ENCODE results near the gene DIRAS2. TPM values are rescaled to one million over a fixed set of nuclear protein-coding genes. Genes with fewer than 3 reads are reported as not detected.

The DIRAS2 gene, protein sequence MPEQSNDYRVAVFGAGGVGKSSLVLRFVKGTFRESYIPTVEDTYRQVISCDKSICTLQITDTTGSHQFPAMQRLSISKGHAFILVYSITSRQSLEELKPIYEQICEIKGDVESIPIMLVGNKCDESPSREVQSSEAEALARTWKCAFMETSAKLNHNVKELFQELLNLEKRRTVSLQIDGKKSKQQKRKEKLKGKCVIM
- not detected in 2 replicates for total RNA-seq (2016; rRNA removed; fragmentation: Illumina TruSeq; extraction: Trizol)
- total RNA-seq (2016; cell fraction: cytosol; rRNA removed; fragmentation: Illumina TruSeq; extraction: Trizol; ENCODE audit: low read depth) = not detected in 2 replicates
- total RNA-seq (2016; cell fraction: insoluble cytoplasmic fraction; rRNA removed; fragmentation: Illumina TruSeq; extraction: Trizol) = not detected in 2 replicates
- total RNA-seq (2016; cell fraction: membrane; rRNA removed; fragmentation: Illumina TruSeq; extraction: Trizol) = not detected in 2 replicates
- not detected in 2 replicates for total RNA-seq (2016; cell fraction: nucleus; rRNA removed; fragmentation: Illumina TruSeq; extraction: Trizol)
- not detected in 2 replicates for polyA plus RNA-seq (2011; rRNA removed)
- not detected in 2 replicates for polyA plus RNA-seq (2011; cell fraction: cytosol; rRNA removed)
- not detected in 2 replicates for polyA plus RNA-seq (2011; cell fraction: nucleus; rRNA removed)
- not detected in 2 replicates for polyA plus RNA-seq (2012)
- not detected in 2 replicates for polyA plus RNA-seq (2016; cell fraction: cytosol; fragmentation: Illumina TruSeq; extraction: Trizol; ENCODE audit: low read depth)
- not detected in 2 replicates for polyA plus RNA-seq (2016; cell fraction: insoluble cytoplasmic fraction; fragmentation: Illumina TruSeq; extraction: Trizol; ENCODE audit: low read depth)
- polyA plus RNA-seq (2016; cell fraction: membrane; fragmentation: Illumina TruSeq; extraction: Trizol; ENCODE audit: low read depth) = not detected in 2 replicates
- not detected in 2 replicates for polyA plus RNA-seq (2016; cell fraction: nucleus; fragmentation: Illumina TruSeq; extraction: Trizol; ENCODE audit: insufficient read depth, low read depth)
- not detected in 2 replicates for polyA minus RNA-seq (2011; rRNA and poly(A)+ RNA removed; ENCODE audit: low replicate concordance)
- polyA minus RNA-seq (2011; cell fraction: cytosol; rRNA and poly(A)+ RNA removed) = not detected in 2 replicates
- polyA minus RNA-seq (2011; cell fraction: nucleus; rRNA and poly(A)+ RNA removed) = not detected in 2 replicates
- Bru-seq, nascent RNA = not detected
- not detected for BruChase-seq, experiment 1, labeled RNA remaining after a 6-hour chase
- not detected for BruChase-seq, experiment 2, labeled RNA remaining after a 2-hour chase
- long read RNA-seq, experiment 1 = 0 reads
- long read RNA-seq, experiment 2 = 0 reads

- ATAC-seq (no peak), FAIRE-seq (no peak), DNase-seq (ENCODE audit: low spot score) (no peak)
- no peaks in the 10 kb centered on the region; a peak in 1 of 5 replicates for H3K27me3 ChIP-seq (ENCODE audit: control insufficient read depth in 1 of 2, insufficient read depth in 2 of 2, low read length in 2 of 2)
- H3K27ac ChIP-seq (ENCODE audit: extremely low read length, insufficient read depth, low read length) = no peak within 1 kb of the TSS
- no peaks in the 10 kb centered on the region for H3K9me3 ChIP-seq (ENCODE audit: low read length)
- no peak within 1 kb of the TSS for H2AFZ ChIP-seq (ENCODE audit: low read length)
- ChIA-PET CTCF (ENCODE audit: low intra/inter-chr PET ratio, low total read pairs) (no interaction called here), POLR2A (no interaction called here)
- H3K79me2 ChIP-seq (ENCODE audit: insufficient read depth, low read length) = no peaks in the 10 kb centered on the region
- TF ChIP-seq AFF4 (CRISPR knock-in tag; IDR thresholded peaks at IDR 0.05) (no peak), ZNF546 (CRISPR knock-in tag; conservative IDR thresholded peaks at IDR 0.05) (no peak), SALL2 (CRISPR knock-in tag; IDR thresholded peaks at IDR 0.05) (no peak), ZFX (CRISPR knock-in tag; IDR thresholded peaks at IDR 0.05; ENCODE audit: low read depth) (no peak), ZNF747 (CRISPR knock-in tag; IDR thresholded peaks at IDR 0.05; ENCODE audit: borderline replicate concordance) (no peak)
- TF ChIP-seq, protein P1, sequence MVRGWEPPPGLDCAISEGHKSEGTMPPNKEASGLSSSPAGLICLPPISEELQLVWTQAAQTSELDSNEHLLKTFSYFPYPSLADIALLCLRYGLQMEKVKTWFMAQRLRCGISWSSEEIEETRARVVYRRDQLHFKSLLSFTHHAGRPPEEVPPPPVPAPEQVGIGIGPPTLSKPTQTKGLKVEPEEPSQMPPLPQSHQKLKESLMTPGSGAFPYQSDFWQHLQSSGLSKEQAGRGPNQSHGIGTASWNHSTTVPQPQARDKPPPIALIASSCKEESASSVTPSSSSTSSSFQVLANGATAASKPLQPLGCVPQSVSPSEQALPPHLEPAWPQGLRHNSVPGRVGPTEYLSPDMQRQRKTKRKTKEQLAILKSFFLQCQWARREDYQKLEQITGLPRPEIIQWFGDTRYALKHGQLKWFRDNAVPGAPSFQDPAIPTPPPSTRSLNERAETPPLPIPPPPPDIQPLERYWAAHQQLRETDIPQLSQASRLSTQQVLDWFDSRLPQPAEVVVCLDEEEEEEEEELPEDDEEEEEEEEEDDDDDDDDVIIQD (CRISPR knock-in tag; IDR thresholded peaks at IDR 0.05; ENCODE audit: low read depth) = no peak
- no peak within 1 kb of the TSS for H3K4me3 ChIP-seq (replicated peaks in 1 of 3; ENCODE audit: insufficient read depth in 1 of 3, low read depth in 2 of 3, low read length in 3 of 3)
- no peaks in the 10 kb centered on the region for H3K36me3 ChIP-seq (replicated peaks in 1 of 2; ENCODE audit: control insufficient read depth in 1 of 2, insufficient read depth in 2 of 2, low read length in 2 of 2)
- 67% methylated on average over 48 of the region's 53 CpGs for WGBS (ENCODE audit: low lambda C conversion rate)
- no peak within 1 kb of the TSS for H3K4me2 ChIP-seq (ENCODE audit: low read depth, low read length)
- intact Hi-C loops (cut with micrococcal nuclease; ENCODE audit: unreplicated experiment) = no loop called here
- H3K4me1 ChIP-seq (ENCODE audit: insufficient read depth, low read length) = no peaks in the 10 kb centered on the region
- no peak within 1 kb of the TSS for H3K9ac ChIP-seq (ENCODE audit: insufficient read depth, low read depth, low read length)
- in situ Hi-C loops (cut with HindIII; ENCODE audit: extremely low pct_ligation_motif_present, low pct_unique_long_range_greater_than_20kb) = no loop called here
- H4K20me1 ChIP-seq (ENCODE audit: insufficient read depth, low read length) = no peaks in the 10 kb centered on the region
- no TSS peak for BruUV-seq (replicated peaks)
These were observed at the start of gene DIRAS2 for GRCh38 chr9:90642570-90643539. Gene DIRAS2 (minus strand): TSS chr9:90642824. CDS start chr9:90613827, 28,997 bp downstream.
